Activated CD4-positive, alpha-beta T cell treated with anti-CD3 and anti-CD28 coated beads, Interleukin-2, amount 50 U/mL, for 4 hours (primary cell): ENCODE measurements around the gene HINT2.

Experiments used
- DNase-seq, 2 experiments: peaks; one replicate each; pipeline ENCODE4 v3.0.0-alpha.2; 2020

The HINT2 gene

GRCh38 chr9:35811381-35812024 lies 3.3 kb downstream of the HINT2 start:
- no peak for DNase-seq

- DNase-seq, result no peak
These were observed 4.7 kb downstream of the HINT2 start for GRCh38 chr9:35810122-35810521.

GRCh38 chr9:35808433-35808832 lies 6.4 kb downstream of the HINT2 start:
- no peak for DNase-seq

GRCh38 chr9:35806101-35806500 lies 8.7 kb downstream of the HINT2 start:
- no peak for DNase-seq

- DNase-seq, result no peak
These were observed 13.3 kb downstream of the HINT2 start for GRCh38 chr9:35801328-35802128.

GRCh38 chr9:35800530-35800929 lies 14.3 kb downstream of the HINT2 start:
- DNase-seq, result no peak

- DNase-seq, result peak in 1 of 2 experiments; percentile 12
These were observed 16.0 kb downstream of the HINT2 start for GRCh38 chr9:35798658-35799374.

GRCh38 chr9:35797311-35798109 lies 17.3 kb downstream of the HINT2 start:
- DNase-seq, result no peak

GRCh38 chr9:35795695-35796094 lies 19.1 kb downstream of the HINT2 start:
- DNase-seq, result no peak

- no peak for DNase-seq
These were observed 21.4 kb downstream of the HINT2 start for GRCh38 chr9:35793461-35793860.

- no peak for DNase-seq
These were observed 22.0 kb downstream of the HINT2 start for GRCh38 chr9:35792826-35793225.

- DNase-seq, result no peak
These were observed 22.6 kb downstream of the HINT2 start for GRCh38 chr9:35792024-35792813.

- no peak for DNase-seq
These were observed 23.4 kb downstream of the HINT2 start, which contains the start of gene NPR2 for GRCh38 chr9:35791297-35791921. Gene NPR2, plus strand, starts transcription at chr9:35791591. Its CDS starts 818 bp downstream, at chr9:35792409.

- peak; percentile 41 to 45 for DNase-seq
These were observed 24.2 kb downstream of the HINT2 start for GRCh38 chr9:35790385-35791296.

GRCh38 chr9:35790025-35790384 lies 24.8 kb downstream of the HINT2 start:
- DNase-seq, result no peak

GRCh38 chr9:35789541-35789940 lies 25.3 kb downstream of the HINT2 start:
- no peak for DNase-seq

GRCh38 chr9:35783418-35783817 lies 31.4 kb downstream of the HINT2 start:
- no peak for DNase-seq

- DNase-seq, result no peak
These were observed 33.8 kb downstream of the HINT2 start for GRCh38 chr9:35781066-35781465.

- DNase-seq, result no peak
These were observed 36.3 kb downstream of the HINT2 start for GRCh38 chr9:35778496-35778895.

GRCh38 chr9:35776018-35776417 lies 38.8 kb downstream of the HINT2 start:
- no peak for DNase-seq
